Measurements from ENCODE around the gene GAL3ST1. TPM values are rescaled to one million over a fixed set of nuclear protein-coding genes. Genes with fewer than 3 reads are reported as not detected.
"Not testable (repeated sequence)": the region's sequence is repeated elsewhere in the genome, so short reads cannot be mapped to it uniquely, and the experiment has no call there.

Gene GAL3ST1
- total RNA-seq: not detected

- no peak for DNase-seq
Measured at GRCh38 chr22:30574095-30574981, at the start of gene GAL3ST1. Gene GAL3ST1, minus strand, starts transcription at chr22:30574665. Its CDS starts 17,273 bp downstream, at chr22:30557392.

GRCh38 chr22:30619909-30620308 lies 45.4 kb upstream of the GAL3ST1 start:
- DNase-seq: not testable (repeated sequence)

GRCh38 chr22:30617819-30618218 lies 43.4 kb upstream of the GAL3ST1 start:
- no peak for DNase-seq

GRCh38 chr22:30615543-30615954 lies 41.1 kb upstream of the GAL3ST1 start:
- DNase-seq: no peak

DNA sequence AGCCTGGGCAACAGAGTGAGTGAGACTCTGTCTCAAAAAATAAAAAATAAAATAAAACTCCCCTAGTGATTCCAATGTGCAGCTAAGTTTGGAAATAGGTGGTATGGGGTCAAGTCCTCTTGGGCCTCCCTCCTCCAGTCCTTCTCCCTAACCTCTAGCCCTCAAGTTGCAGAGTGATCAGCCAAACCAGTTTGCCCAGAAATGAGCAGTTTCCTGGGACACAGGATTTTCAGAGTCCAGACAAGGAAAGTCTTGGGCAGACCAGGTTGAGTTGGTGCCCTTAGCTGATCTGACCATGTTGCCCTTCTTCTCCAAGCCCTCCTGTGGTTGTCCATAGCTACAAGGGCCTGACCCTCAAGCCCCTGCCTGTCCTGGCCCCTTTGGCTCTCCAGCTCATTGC lies 40.4 kb upstream of the GAL3ST1 start:
- no peak for DNase-seq

DNA sequence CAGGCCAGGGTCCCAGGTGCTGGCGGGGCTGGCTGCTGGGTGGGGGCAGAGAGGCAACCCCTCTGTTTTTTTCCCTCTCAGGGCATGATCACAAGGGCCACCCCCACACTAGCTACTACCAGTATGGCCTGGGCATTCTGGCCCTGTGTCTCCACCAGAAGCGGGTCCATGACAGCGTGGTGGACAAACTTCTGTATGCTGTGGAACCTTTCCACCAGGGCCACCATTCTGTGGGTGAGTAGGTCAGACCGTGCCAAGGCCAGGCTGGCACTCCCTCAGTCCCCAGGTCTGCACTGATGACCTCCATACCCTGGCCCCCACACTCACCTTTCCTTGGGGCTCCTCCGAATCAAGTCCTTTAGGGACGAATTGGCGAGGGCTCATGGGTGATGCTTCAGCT lies 39.8 kb upstream of the GAL3ST1 start:
- no peak for DNase-seq

DNA sequence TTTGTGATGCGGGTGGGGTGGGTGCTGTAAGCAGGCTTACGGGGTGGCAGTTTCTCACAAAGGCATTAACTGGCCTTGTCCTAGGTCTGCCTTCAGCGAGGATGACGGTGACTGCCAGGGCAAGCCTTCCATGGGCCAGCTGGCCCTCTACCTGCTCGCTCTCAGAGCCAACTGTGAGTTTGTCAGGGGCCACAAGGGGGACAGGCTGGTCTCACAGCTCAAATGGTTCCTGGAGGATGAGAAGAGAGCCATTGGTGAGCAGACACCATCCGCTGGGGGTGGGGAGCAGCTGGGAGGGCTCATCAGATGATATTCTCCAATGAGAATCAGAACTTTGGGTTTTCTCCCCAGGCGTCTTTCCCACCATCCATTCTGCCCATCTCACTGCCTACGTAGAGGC lies 38.3 kb upstream of the GAL3ST1 start:
- DNase-seq: no peak

DNA sequence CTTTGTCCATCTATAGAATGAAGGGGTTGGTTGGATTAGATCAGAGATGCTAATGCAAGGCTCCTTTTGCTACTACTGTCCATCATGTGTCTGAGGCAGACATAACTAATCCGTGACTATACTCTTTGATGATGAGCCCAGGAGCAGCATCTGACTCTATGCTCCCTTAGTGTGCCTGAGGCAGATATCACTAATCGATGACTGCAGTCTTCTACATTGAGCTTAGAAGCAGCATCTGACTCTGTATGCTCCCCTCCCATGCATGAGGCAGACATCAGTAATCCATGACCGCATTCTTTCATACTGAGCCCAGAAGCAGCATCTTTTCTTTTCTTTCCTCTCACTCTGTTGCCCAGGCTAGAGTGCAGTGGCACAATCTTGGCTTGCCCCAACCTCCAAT lies 36.7 kb upstream of the GAL3ST1 start:
- DNase-seq: no peak

GRCh38 chr22:30610299-30610698 lies 35.8 kb upstream of the GAL3ST1 start:
- no peak for DNase-seq

- no peak for DNase-seq
Measured at GRCh38 chr22:30609260-30610185, 35.1 kb upstream of the GAL3ST1 start.

GRCh38 chr22:30607939-30608338 lies 33.5 kb upstream of the GAL3ST1 start:
- DNase-seq: no peak

GRCh38 chr22:30607300-30607930 lies 33.0 kb upstream of the GAL3ST1 start:
- DNase-seq: no peak

- DNase-seq: no peak
Measured at GRCh38 chr22:30606455-30607299, 32.2 kb upstream of the GAL3ST1 start, which contains the start of gene TCN2. Gene TCN2, plus strand, starts transcription at chr22:30607174. Its CDS starts 158 bp downstream, at chr22:30607332.

DNA sequence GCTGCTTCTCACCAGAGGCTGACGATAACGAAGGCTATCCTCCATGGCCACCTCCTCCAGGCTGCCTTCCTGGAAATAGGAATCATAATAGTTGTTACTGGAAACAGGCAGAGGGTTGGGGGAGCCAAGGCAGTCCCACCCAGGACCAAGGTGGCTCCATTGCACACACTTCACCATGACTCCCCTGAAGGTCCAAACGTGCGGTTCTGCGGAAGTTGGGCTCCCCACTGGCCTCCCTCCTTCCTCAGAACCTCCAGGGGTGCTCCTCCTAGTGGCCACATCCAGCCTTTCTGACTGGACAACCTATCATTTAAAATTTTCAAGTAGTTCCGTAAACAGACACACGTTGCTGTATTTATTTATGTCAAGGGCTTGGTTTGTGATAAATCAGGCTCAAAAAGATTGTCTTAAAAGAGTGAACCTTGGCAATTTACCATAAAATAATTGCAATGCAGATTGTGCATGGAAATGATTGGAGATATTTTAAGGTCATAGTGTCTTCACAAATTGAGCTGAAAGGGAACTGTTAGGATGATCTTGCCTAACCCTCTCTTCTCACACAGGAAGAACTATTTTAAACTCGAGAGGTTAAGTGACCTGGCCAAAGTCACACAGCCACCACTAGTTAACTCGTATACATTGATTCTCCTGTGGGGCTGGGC lies 31.1 kb upstream of the GAL3ST1 start:
- DNase-seq: peak; percentile 15

DNA sequence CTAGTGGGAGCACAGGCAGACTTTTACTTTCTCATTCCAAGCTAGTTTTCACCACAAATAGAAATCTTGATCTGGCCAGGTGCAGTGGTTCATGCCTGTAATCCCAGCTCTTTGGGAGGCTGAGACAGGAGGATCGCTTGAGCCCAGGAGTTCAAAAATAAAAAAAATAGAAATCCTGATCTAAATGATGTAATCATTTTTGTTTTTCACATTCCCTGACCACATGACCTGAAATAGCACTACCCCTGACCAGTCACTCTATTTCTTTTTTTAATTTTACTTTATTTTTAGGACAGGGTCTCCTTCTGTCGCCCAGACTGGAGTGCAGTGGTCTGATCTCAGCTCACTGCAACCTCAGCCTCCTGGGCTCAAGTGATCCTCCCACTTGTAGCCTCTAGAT lies 30.3 kb upstream of the GAL3ST1 start:
- DNase-seq: no peak

- DNase-seq: no peak
Measured at GRCh38 chr22:30603801-30604200, 29.3 kb upstream of the GAL3ST1 start.

GRCh38 chr22:30602049-30602448 lies 27.6 kb upstream of the GAL3ST1 start:
- DNase-seq: no peak

- DNase-seq: no peak
Measured at GRCh38 chr22:30601464-30601863, 27.0 kb upstream of the GAL3ST1 start.

- DNase-seq: no peak
Measured at GRCh38 chr22:30600921-30601320, 26.5 kb upstream of the GAL3ST1 start.

GRCh38 chr22:30598986-30599385 lies 24.5 kb upstream of the GAL3ST1 start:
- no peak for DNase-seq

- no peak for DNase-seq
Measured at GRCh38 chr22:30596886-30597285, 22.4 kb upstream of the GAL3ST1 start.

All from effector CD4-positive, alpha-beta T cell (primary cell).